NCI-H187 (cell line): Measurements from ENCODE around the gene AHSA1.

Experiments used
- DNase-seq, 2 experiments: peaks; one replicate each; lab custom pipeline; 2025; lab: John Stamatoyannopoulos, UW

Gene AHSA1

DNA sequence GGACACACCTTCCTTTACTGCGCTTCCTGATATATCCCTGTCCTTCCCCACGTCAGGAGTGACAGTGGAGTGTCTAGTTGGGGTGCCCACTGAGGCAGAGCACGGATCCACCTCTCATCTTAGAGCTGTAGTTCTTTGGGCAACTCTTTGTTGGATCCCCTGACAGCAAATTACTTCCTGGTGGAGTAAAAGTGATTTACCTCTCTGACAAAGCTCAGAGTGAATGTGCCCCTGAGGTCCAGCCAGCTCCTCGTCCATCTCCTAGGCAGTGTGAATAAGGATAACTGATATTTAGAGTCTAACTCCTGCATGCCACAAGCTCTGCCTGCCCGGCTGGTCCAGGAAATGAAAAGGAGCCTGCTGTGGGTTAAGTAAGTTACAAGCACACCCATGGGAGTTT lies 16.0 kb downstream of the AHSA1 start:
- no peak for DNase-seq

DNA sequence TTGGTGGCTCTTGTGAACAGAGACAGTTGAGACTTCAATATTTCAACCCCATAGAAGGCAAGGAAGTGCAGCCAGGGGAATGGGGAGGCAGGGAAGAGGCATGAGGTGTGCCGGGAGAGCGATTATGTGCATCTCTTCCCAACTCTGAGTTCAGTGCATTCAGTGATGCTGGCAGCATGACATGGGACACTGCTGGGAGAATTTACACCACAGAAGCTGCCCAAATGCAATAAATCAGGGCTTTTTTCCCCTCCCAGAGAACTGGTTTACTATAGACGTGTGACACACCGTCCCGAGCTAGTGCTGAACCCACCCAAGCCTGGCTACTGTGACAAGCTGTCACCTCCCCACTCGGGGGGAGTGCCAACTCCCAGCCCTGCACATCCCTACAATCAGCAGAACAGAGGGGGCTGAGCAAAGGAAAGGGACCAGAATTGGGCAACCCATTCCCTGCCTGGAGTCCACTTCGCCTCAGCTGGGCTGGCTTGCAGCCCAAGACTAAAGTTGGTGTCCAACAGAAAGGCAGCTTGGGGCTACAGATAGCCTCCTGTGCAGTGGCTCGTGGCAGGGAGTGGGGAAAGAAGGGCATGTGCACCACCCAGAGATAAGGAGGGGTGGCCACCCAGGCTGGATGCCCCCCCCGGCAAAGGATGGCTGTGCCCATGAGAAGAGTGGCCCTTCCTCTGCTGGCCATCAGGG lies 16.7 kb downstream of the AHSA1 start:
- DNase-seq, result no peak

DNA sequence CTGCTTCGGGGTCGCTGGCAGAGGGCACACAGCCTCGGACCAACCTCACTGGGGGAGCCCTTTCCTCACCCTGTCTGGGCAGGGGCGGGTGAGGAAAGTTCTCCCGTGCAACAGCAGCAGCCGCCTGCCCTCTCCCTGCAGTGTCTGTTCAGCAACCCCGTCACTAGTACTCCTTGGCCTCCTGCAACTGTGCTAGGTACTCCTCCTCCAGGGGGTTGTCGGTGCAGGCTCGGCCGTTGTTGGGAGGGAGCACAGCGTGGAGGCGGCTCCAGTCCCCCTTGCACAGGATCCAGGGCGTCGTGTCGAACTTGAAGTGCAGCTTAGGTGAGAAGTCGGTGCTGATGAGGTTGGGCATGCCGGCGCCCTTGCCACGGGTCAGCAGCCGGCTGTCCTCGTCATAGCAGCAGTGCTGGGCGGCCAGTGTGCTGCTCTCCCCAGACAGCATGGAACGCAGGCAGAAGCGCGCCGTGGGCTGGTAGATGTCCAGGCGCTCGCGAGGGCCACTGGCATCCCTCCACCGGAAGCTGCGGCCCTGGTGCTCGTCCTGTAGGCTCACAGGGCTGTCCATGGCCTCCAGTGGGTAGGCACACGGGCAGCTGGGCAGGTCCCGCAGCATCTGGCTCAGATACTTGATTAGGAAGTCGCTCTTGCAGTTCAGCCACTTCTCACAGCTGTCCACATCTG lies 17.7 kb downstream of the AHSA1 start:
- no peak for DNase-seq

DNA sequence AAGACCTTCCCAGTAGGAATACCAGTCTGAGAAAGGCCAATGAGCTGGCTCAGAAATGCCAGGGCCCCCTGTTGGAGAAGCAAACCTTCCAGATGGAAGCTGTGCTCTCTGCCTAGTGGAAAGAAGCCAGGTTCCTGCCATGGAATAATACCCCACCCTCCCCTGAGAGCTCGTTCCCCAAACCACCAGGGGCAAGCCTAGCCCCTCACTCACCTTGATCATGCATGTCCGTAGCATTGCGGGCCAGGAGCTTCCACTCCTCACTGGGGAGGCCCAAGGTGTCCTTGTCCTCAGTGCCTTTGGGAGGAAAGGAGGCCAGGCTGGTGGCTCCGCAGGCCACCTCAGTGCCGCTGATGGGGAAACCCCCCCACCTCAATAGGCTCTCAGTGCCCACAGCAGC lies 20.1 kb downstream of the AHSA1 start:
- no peak for DNase-seq

DNA sequence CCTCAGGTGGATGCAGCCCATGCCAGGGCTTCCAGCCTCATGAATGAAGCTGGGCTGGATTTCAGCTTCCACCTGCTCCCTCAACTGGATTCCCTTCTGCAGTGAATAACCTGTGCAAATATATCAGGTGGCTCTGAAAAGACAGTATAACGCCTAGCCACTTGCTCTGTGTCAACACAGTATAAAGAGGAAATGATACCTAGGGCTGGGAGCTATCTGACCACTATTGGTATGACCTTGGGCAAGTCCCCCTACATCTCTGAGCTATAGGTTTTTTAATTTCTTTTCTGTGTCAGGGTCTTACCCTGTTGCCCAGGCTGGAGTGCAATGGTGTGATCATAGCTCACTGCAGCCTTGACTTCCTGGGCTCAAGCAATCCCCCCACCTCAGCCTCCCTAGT lies 20.9 kb downstream of the AHSA1 start:
- DNase-seq, result no peak

DNA sequence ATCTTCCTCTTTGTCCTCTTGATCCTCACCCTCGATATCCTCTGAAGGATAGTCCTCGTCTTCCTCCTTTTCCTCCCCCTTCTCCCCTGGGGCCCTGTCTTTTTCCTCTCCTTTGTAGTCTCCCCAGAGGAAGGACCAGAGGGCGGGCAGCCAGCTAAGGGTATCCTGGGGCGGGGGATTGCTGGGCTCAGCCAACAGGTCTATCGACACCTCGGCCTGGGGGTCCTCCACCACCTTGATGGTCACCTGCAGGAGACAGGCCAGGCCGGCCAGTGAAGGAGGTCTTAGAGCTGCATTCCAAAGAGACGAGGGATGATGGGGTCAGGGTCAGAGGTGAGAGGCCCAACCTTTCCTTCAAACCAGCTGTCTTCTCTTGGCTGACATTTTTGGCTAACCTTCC lies 24.5 kb downstream of the AHSA1 start:
- no peak for DNase-seq

DNA sequence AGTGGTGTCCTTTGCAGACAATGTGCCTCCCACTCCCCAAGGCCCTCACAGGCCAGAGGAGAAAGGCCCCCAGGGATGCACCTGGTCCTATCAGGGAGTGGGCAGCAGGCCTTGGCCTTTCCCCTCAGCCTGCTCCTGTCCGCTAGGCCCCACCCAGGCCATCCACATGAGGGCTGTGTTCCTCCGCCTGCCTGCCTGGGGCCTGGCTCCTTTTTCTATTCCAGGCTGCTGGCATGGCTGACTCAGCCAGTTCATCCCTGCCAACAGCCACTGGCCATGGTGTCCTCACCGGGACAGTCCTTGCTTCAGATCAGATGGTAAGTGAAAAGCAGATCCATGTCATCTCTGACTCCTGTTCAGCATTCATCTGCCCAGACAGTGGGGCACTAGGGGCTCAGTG lies 27.4 kb downstream of the AHSA1 start:
- no peak for DNase-seq

DNA sequence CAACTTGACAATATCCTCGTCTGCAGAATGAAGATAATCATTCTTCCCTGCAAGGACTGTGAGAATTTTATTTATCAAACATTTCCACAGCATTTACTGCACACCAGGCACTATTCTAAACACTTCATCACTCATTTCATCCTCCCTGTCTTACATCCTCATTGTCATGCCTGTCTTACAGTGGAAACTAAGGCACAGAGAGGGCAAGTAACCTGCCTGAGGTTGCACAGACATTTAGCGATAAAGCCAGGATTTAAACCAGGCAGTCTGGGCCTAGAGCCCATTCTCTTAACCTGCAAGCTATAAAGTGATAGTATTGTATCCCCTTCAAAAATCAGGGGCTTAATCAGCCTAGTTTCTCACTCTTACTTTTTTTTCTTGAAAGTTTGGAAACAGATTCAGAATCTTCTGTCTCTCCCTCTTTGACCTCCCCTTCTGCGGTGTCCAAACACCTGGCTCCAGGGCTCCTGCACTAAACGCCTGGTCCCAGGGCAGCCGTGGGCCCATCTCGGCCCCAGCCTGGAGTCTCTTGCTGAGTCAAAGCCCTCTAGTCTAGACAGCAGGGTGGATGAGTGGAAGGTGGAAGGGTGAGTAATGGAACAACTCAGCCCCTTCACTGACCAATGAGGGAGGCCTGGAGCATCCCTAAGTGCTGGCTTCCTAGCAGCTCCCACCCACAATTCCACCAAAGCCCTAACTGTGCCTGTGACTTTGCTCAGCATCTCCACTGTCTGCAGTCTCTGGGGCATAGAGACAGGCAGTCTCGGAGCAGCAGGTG lies 28.2 kb downstream of the AHSA1 start:
- DNase-seq, result no peak

DNA sequence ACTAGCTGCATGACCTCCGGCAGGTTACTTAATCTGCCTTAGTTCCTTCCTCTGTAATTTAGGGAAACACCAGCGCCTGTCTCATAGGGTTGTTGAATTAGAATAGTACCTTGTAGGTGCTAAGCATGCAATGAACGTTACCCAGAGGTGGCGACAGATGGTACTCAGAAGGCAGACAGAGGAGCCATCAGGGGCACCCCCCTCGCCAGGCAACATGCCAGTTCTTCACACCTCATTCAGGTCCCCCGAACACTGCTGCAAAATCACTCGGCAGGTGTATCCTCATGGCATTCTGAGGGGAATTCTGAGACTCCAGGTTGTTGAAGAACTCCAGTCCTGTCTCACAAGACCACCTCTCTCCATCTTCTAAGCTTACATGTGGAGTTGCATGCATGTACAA lies 30.7 kb downstream of the AHSA1 start:
- DNase-seq, result no peak

DNA sequence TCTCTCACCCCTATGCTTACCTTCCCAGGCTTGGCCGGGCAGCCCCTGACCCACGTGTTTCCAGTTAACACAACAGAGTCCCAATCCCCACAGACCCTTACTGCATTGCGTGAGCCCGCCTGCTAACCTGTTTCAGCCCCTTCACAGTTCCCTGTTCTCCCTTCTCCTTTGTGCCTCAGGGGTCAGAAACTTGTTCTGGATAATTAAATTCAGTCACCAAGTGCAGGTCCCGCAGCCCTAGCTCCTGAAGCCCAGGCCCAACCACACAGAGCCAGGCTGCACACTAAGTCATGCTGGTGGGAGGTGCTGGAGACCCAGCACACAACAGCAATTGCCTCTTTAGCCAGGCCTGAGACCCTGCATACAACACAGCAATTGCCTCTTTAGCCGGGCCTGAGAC lies 31.1 kb downstream of the AHSA1 start:
- DNase-seq, result no peak

DNA sequence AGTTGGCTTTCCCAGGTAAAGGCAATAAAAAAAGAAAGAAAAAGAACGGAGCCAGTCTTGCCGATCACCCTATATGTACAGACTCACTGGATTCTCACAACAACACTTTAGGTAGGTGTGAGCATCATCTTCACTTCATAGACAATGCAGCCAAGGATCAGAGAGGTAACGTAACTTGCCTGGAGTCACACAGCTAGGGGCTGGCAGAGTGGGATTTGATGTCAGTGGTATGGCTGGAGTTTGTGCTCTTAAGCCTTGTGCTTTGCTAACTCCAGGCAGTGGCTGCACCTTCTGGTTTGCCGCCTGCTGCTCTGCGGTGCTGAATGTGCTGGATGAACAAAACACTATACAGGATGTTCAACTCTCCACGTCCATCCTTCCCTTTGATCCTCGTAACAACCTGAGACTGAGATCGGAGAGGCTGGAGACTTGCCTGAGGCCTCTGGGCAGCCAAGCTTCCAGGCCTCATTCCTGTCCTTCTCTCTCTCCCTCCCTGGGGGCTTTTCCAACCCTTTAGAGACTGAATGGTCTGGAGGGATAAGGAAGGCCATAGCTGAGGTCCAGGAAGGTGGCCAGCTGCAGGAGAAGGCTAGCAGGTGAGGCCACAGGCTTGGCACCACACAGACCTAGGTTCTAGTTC lies 32.6 kb downstream of the AHSA1 start:
- no peak for DNase-seq

DNA sequence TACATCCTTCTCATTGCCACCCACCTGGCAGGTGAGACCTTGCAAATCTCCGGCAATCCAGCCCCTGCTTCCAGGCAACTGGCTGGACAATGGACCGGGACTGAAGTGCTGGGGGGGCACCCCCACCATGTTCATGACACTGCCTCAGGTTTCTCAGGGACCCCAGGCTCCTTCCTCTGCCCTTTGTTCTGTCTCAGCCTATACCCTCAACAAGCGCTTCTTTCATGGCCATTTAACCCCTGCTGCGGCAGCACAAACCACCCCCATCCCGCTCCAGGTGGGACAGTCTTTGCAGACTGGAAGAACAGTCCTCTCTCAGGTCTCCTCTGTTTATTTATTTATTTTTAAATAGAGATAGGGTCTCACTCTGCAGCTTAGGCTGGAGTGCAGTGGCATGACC lies 33.2 kb downstream of the AHSA1 start:
- DNase-seq, result no peak

DNA sequence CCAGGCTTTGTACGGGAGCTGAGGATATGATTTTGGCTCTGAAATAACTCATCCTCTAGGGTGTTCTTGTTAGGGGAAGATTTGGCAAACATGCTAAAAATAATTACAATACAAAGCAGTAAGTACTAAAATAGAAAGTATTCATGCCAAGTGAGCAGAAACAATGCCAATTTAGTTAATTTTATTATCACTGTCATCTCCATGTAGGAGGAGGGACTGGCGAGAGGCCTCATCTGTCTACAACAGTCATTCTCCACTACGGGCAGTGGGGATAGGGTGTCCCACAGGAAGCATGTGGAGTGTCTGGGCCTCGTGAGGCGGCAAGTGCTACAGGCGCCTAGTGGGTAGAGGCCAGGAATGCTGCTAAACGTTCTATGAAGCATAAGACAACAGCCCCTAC lies 37.4 kb downstream of the AHSA1 start:
- no peak for DNase-seq

DNA sequence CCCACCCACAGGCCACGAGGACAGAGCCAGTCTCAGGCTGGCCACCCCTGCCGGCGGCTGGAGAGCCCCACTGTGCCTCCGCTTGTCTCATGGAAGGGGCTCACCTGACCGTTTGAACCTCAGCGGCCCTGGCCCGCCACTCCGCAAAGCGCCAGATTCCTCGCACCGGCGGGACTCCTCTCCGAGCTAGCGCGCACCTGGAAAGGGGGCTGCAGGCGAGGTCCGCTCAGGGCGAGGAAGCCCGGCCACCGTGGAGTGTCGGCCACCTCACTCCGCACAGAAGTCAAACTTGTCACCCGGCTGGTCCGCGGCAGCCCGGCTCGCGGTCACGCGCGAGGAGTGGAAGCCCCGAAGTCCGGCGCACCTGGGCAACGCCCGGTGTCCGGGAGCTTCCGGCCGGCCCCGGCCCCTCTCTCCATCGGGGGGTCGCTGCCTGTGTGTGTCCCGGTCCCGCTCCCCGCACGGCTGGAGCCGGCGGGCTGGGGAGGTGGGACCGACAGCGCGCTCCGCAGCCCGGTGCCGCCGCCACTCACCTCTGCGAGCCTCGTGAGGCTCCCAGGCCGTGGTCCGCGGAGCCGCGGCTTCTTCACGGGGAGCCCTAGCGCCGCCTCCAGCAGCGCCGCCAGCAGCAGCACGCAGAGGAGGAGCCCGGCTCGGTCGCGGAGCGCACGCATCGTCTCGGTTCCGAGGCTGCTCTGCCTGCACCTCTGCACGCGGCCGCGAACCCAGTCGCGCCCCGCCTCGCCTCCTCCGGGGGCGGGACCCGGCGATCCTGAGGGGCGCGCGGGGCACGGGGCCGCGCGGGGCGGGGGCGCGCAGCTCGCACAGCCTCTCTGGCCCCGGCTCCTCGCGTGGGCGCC lies 40.5 kb downstream of the AHSA1 start, which contains the start of gene ISM2:
Gene ISM2 (minus strand): TSS at position 697 of the 860 bp plus-strand sequence. CDS start 23 bp downstream, at position 674.
- peak in 1 of 2 experiments; percentile 40 for DNase-seq

DNA sequence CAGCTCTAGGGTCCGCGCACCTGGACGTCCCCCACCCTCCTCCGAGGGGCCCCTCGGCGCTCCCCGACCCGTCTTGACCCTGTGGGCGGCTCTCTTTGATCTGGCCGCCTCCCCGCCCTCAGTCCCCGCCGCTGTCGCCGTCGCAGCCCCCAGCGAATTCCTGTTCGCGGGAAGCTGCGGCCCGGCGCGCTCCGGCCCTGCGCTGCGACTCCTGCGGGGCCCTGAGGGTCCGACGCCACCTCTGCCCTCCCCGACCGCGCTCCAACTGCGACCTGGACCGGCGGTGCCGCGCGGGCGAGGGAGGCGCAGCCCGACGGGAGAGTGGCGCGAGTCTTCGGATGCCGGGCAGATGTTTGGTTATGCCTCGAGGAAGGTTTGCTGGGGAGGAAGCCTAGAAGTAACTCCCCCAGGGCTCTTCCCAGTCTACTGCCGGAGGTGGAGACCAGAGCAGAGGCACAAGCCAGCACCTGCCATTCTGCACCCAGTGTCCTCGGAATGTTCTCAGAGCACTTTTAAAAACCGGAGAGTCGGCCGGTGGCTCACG lies 41.2 kb downstream of the AHSA1 start:
- no peak for DNase-seq

DNA sequence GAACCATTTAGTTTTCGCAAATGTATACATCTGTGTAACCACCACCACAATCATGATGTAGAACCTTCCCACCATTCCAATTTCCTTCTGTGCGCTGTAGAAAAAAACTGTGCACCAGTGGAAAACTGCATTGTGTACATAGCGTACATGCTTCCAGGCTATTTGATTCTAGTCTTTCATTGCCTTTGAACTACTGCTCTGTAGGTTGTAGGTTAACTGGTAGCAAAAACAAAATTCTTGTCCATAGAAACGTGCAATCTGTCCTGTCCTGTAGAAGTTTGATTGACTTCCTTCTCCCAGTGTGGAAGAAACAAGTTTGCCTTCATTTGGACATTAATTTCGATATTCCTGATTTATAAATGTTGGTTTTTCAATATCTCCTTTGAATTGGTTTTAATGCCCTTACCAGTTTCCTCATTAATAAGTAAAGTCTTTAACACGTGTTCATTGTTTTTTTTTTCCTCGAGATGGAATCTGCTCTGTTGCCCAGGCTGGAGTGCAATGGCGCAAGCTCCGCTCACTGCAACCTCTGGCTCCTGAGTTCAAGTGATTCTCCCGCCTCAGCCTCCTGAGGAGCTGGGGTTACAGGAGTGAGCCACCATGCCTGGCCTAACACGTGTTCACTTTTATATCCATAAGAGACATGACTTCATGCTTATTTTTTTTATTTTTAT lies 44.4 kb downstream of the AHSA1 start:
- no peak for DNase-seq

DNA sequence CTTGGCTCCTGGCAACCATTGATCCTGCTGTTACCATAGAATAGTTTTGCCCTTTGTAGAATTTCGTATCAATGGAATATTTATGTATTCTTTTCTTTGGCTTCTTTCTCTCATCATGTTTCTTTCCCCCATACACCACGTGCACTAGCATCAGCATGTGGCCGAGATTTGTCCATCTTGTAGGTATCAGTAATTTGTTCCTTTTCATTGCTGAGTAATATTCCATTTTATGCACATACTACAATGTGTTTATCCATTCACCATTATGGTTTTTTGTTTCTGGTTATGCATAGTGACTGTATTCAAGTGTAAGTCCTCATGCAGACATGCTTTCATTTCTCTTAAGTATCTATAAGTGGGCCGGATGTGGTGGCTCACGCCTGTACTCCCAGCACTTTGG lies 45.2 kb downstream of the AHSA1 start:
- DNase-seq, result no peak

DNA sequence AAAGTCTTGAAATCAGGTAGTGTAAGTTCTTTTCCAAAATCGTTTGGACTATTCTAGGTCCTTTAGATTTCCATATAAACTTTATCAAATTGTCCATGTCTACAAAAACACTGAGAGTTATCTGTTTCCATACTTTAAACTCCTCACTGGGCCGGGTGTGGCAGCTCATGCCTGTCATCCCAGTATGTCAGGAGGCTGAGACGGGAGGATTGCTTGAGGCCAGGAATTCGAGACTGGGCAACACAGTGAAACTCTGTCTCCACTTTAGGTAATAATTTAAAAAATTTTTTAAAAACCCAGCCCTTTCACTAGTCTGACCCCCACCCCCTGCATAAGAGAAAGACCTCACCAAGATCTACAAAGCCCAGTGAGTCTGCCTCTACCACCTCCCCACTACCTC lies 47.1 kb downstream of the AHSA1 start:
- DNase-seq, result no peak

DNA sequence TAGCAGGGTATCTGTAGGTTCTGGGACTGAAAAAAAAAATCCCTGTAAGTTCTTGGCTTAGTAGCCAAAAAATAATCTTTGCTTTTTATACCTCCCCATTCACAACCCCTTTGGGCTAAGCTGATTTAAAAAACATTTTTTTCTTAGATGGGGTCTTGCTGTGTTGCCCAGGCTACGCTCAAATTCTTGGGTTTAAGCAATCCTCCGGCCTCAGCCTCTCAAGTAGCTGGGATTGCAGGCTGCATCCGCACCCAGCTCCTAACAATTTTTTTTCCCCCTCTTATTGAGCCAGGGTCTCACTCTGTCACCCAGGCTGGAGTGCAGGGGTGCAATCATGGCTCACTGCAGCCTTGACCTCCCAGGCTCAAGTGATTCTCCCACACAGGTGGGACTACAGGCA lies 49.9 kb downstream of the AHSA1 start:
- DNase-seq, result no peak

DNA sequence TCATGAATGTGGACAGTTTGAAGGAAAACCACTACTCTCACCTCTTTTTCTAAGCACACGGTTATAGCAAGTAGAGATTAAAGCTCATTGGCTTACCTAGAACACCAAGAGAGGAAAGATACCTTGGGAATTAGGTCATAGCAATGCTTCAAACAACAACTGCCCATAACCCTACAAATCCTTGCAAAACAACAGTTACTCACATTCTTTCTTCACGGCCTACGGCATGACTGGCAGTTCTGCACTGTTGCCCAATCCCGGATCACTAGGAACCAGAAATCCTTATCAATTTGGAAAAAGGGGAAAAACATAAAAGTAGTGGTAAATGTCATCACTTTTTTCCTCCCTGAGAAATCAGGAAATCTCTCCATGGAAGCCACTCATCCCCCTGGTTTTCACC lies 50.4 kb downstream of the AHSA1 start:
- DNase-seq, result no peak

DNA sequence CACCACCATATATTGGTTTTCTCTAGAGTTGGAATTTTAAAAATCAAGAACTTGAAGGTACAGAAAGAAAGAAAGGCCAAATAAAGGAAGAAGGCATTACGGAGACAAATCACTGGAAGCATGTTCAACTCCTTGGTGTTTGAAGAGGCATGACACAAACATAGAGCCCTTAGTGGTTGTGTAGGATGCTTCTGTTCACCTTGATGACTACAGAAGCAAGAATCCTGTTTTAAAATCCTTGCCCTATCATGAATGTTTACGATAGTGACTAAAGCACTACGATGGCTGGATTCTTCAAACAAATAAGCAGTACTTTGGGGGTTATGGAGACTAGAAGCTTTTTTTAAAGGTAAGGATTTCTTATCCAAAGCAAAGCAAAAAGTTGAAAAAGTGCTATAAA lies 51.0 kb downstream of the AHSA1 start:
- DNase-seq, result no peak
